Measurements from ENCODE around the gene TAS2R43.
"Not testable (repeated sequence)": the region's sequence is repeated elsewhere in the genome, so short reads cannot be mapped to it uniquely, and the experiment has no call there.

The TAS2R43 gene

GRCh38 chr12:11078246-11078645 is 13.9 kb downstream of the TAS2R43 start:
- no peak for DNase-seq (ENCODE audit: low read depth)
- no peak for TF ChIP-seq CTCF (conservative IDR thresholded peaks at IDR 0.05; ENCODE audit: low read depth, low read length)
- H3K4me3 ChIP-seq (ENCODE audit: low read depth, low read length), result no peak overlapping the region

GRCh38 chr12:11075642-11076041 is 16.5 kb downstream of the TAS2R43 start:
- no peak for DNase-seq (ENCODE audit: low read depth)
- TF ChIP-seq CTCF (conservative IDR thresholded peaks at IDR 0.05; ENCODE audit: low read depth, low read length), result no peak
- no peak overlapping the region for H3K4me3 ChIP-seq (ENCODE audit: low read depth, low read length)

- no peak for TF ChIP-seq CTCF (conservative IDR thresholded peaks at IDR 0.05; ENCODE audit: low read depth, low read length)
- no peak for DNase-seq (ENCODE audit: low read depth)
- no peak overlapping the region for H3K4me3 ChIP-seq (ENCODE audit: low read depth, low read length)
Measured at GRCh38 chr12:11071414-11071813, 20.7 kb downstream of the TAS2R43 start.

- no peak overlapping the region for H3K4me3 ChIP-seq (ENCODE audit: low read depth, low read length)
- no peak for TF ChIP-seq CTCF (conservative IDR thresholded peaks at IDR 0.05; ENCODE audit: low read depth, low read length)
- DNase-seq (ENCODE audit: low read depth), result no peak
Measured at GRCh38 chr12:11070999-11071398, 21.1 kb downstream of the TAS2R43 start.

GRCh38 chr12:11069854-11070365 is 22.2 kb downstream of the TAS2R43 start:
- no peak for TF ChIP-seq CTCF (conservative IDR thresholded peaks at IDR 0.05; ENCODE audit: low read depth, low read length)
- H3K4me3 ChIP-seq (ENCODE audit: low read depth, low read length), result no peak overlapping the region

GRCh38 chr12:11067514-11067913 is 24.6 kb downstream of the TAS2R43 start:
- DNase-seq (ENCODE audit: low read depth), result peak; percentile 47
- TF ChIP-seq CTCF (conservative IDR thresholded peaks at IDR 0.05; ENCODE audit: low read depth, low read length), result no peak
- H3K4me3 ChIP-seq (ENCODE audit: low read depth, low read length), result no peak overlapping the region

More at GRCh38 chr12:11069854-11070365, 22.2 kb downstream of the TAS2R43 start:
- DNase-seq (ENCODE audit: low read depth), result no peak

- DNase-seq (ENCODE audit: low read depth); H3K4me3 ChIP-seq (ENCODE audit: low read depth, low read length): not testable (repeated sequence)
Measured at GRCh38 chr12:11062194-11062593, 29.9 kb downstream of the TAS2R43 start, which contains the start of gene TAS2R46. TAS2R46 (minus strand) TSS chr12:11062294; CDS start chr12:11062294, 0 bp downstream.
